ENCODE results near the gene RALY. TPM values are rescaled to one million over a fixed set of nuclear protein-coding genes. Genes with fewer than 3 reads are reported as not detected.

Gene RALY
- total and polyA plus RNA-seq, 2 donors (not counting 3 experiments of a cell fraction or from before 2014, with no cell fraction given) = 142 to 146 TPM

DNA sequence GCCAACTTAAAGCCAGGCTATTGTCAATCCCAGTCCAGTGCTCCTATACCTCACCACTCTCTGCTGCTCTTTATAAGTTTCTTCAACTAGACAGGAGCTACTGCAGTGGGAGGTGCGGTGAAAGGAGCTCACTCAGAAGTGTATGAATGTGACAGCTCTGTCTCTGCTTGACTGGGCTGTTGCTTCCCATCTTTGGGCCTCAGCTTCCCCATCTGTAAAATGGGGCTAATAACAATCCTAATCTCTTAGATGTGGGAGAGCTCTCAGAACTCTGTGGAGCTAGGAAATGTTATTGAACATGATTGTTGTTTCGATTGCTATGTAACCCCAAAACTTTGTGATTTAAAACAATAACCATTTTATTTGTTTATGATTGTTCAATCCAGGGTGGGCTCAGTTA, 8.4 kb upstream of the RALY start:
- no peak for TF ChIP-seq GATA2 (IDR thresholded peaks at IDR 0.05; ENCODE audit: insufficient read depth, insufficient read length, low read depth, low read length)
- TF ChIP-seq MYC (IDR thresholded peaks at IDR 0.05; ENCODE audit: low read depth, low read length) = no peak
- no peak for TF ChIP-seq POLR2AphosphoS5 (IDR thresholded peaks at IDR 0.05; ENCODE audit: insufficient read depth, low read depth, low read length)
- TF ChIP-seq, protein P1, sequence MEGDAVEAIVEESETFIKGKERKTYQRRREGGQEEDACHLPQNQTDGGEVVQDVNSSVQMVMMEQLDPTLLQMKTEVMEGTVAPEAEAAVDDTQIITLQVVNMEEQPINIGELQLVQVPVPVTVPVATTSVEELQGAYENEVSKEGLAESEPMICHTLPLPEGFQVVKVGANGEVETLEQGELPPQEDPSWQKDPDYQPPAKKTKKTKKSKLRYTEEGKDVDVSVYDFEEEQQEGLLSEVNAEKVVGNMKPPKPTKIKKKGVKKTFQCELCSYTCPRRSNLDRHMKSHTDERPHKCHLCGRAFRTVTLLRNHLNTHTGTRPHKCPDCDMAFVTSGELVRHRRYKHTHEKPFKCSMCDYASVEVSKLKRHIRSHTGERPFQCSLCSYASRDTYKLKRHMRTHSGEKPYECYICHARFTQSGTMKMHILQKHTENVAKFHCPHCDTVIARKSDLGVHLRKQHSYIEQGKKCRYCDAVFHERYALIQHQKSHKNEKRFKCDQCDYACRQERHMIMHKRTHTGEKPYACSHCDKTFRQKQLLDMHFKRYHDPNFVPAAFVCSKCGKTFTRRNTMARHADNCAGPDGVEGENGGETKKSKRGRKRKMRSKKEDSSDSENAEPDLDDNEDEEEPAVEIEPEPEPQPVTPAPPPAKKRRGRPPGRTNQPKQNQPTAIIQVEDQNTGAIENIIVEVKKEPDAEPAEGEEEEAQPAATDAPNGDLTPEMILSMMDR (IDR thresholded peaks at IDR 0.05; ENCODE audit: extremely low read depth in 1 of 2, insufficient read depth in 1 of 2, low read depth in 1 of 2, low read length in 2 of 2) = no peak
- TF ChIP-seq POLR2A (IDR thresholded peaks at IDR 0.05; ENCODE audit: low read depth, low read length) = no peak
- no peak for TF ChIP-seq JUN (IDR thresholded peaks at IDR 0.05; ENCODE audit: borderline replicate concordance, insufficient read depth, insufficient read length, low read depth)
- TF ChIP-seq FOS (IDR thresholded peaks at IDR 0.05; ENCODE audit: borderline replicate concordance, insufficient read depth, low read length) = no peak
- TF ChIP-seq EZH2 (IDR thresholded peaks at IDR 0.05; ENCODE audit: borderline replicate concordance, low read depth, low read length, severe bottlenecking) = no peak
- H3K27me3 ChIP-seq (ENCODE audit: control insufficient read depth in 2 of 2, insufficient read depth in 2 of 2, low read length in 2 of 2) = peaks cover 2 to 6% of the 10 kb centered on the region in 2 experiments
- no peaks in the 10 kb centered on the region for H3K79me2 ChIP-seq (ENCODE audit: control insufficient read depth, insufficient read depth, low read length)
- no peaks in the 10 kb centered on the region for H3K9me3 ChIP-seq (replicated peaks; ENCODE audit: control insufficient read depth, insufficient read depth, low read length)
- no peaks in the 10 kb centered on the region for H3K4me1 ChIP-seq (ENCODE audit: control insufficient read depth, extremely low read depth, insufficient read depth, low read length)
- CTCF ChIA-PET = interaction anchor here (1.0 to 1.7 kb wide), 2 partner anchors 13 to 107 kb away, joined by 3 to 5 read pairs; no protein-coding TSS in a partner anchor
- dilution Hi-C loops (cut with MboI; ENCODE audit: extremely low pct_ligation_motif_present, low sequenced_read_pairs) = no loop called here
- no peaks in the 10 kb centered on the region for H3K9me1 ChIP-seq (replicated peaks; ENCODE audit: control insufficient read depth, extremely low read depth, insufficient read depth, low read length)
- intact Hi-C loops (cut with micrococcal nuclease) = no loop called here
- H3K4me2 ChIP-seq (ENCODE audit: insufficient read depth, low read length) = no peak overlapping the region
- H3K27ac ChIP-seq (ENCODE audit: insufficient read depth, low read depth, low read length) = no peak overlapping the region
- no peak overlapping the region for H3K9ac ChIP-seq (replicated peaks; ENCODE audit: extremely low read depth, insufficient read depth, low read length)
- no peak overlapping the region for H3K4me3 ChIP-seq (replicated peaks in 1 of 3; ENCODE audit: insufficient read depth in 1 of 3, low read depth in 1 of 3, low read length in 3 of 3)
- no peaks in the 10 kb centered on the region for H4K20me1 ChIP-seq (replicated peaks; ENCODE audit: control insufficient read depth, extremely low read depth, insufficient read depth, low read length)
- DNase-seq (ENCODE audit: low read depth, low spot score) = no peak
- FAIRE-seq = no peak
- H2AFZ ChIP-seq (ENCODE audit: low read depth, low read length) = no peak overlapping the region
- BruUV-seq (replicated peaks) = no TSS peak
- no peaks in the 10 kb centered on the region for H3K36me3 ChIP-seq (ENCODE audit: control insufficient read depth in 2 of 2, extremely low read depth in 1 of 2, insufficient read depth in 2 of 2, low read length in 2 of 2)
- POLR2A ChIA-PET = no interaction called here

Data from endothelial cell of umbilical vein (primary cell).